Esophagus muscularis mucosa (tissue), 3 donors: Measurements from ENCODE around the gene HAO2.

Source experiments
- CTCF ChIP-seq, 3 experiments: fragments of 200-600 bp in 2 of 3; fragments of 450-650 bp in 1 of 3; sonication (generic) in 2 of 3; IDR thresholded peaks; one replicate each; pipeline ENCODE4 v1.5.1; 2017 to 2019; ENCODE audit warnings: antibody characterized with exemption in 3 of 3, mild to moderate bottlenecking in 2 of 3, moderate library complexity in 1 of 3
- POLR2A ChIP-seq: fragments of 450-650 bp; IDR thresholded peaks from one replicate; pipeline ENCODE4 v1.6.1; 2017; ENCODE audit warnings: antibody characterized with exemption, moderate library complexity, mild to moderate bottlenecking, low read depth
- POLR2AphosphoS5 ChIP-seq, 2 donors: sonication (generic); formaldehyde crosslinking; IDR thresholded peaks; one replicate each; pipeline ENCODE4 v1.6.1; 2017; ENCODE audit warnings: antibody characterized with exemption in 2 of 2

- TF ChIP-seq CTCF (IDR thresholded peaks at IDR 0.05) (no peak), POLR2A (no peak), POLR2AphosphoS5 (IDR thresholded peaks at IDR 0.05) (no peak)
Measured at GRCh38 chr1:119323216-119323982, 45.2 kb upstream of the HAO2 start.
